Measurements from ENCODE around the gene HDAC4.

GRCh38 chr2:239026711-239027361 is 374.0 kb downstream of the HDAC4 start:
- TF ChIP-seq CREB1 (IDR thresholded peaks at IDR 0.05; ENCODE audit: low read depth) (no peak), TEAD4 (IDR thresholded peaks at IDR 0.05) (no peak), MAX (IDR thresholded peaks at IDR 0.05) (no peak), CEBPB (IDR thresholded peaks at IDR 0.05) (no peak), EP300 (IDR thresholded peaks at IDR 0.05; ENCODE audit: borderline replicate concordance) (no peak), RAD21 (IDR thresholded peaks at IDR 0.05; ENCODE audit: low read depth) (no peak), YY1 (IDR thresholded peaks at IDR 0.05; ENCODE audit: low read depth) (no peak)

Measured in Ishikawa (cell line).